Ascending aorta (tissue), 2 donors: ENCODE measurements around the gene DPPA4. TPM values are rescaled to one million over a fixed set of nuclear protein-coding genes. Genes with fewer than 3 reads are reported as not detected.

Source experiments
- DNase-seq, 2 donors: peaks; one replicate each; pipeline ENCODE4 v3.0.0-alpha.2; 2019; ENCODE audit warnings: low spot score in 2 of 2
- H3K27ac ChIP-seq, 2 donors: fragments of 200-600 bp; sonication (generic); one replicate each; pipeline ENCODE4 v1.5.1; 2016 to 2017; ENCODE audit warnings: mild to moderate bottlenecking in 1 of 2
- H3K27me3 ChIP-seq: fragments of 200-600 bp; sonication (generic); one replicate; pipeline ENCODE4 v1.5.1; 2017
- H3K36me3 ChIP-seq, 2 donors: fragments of 200-600 bp; sonication (generic); one replicate each; pipeline ENCODE4 v1.5.1; 2016
- H3K4me1 ChIP-seq, 2 donors: fragments of 200-600 bp; sonication (generic); one replicate each; pipeline ENCODE4 v1.5.1; 2016 to 2017; ENCODE audit warnings: mild to moderate bottlenecking in 1 of 2
- H3K4me3 ChIP-seq, 2 donors: fragments of 200-600 bp; sonication (generic); one replicate each; pipeline ENCODE4 v1.5.1; 2016 to 2017; ENCODE audit warnings: mild to moderate bottlenecking in 1 of 2
- H3K9me3 ChIP-seq, 2 donors: fragments of 200-600 bp; sonication (generic); one replicate each; pipeline ENCODE4 v1.5.1; 2016
- CTCF ChIP-seq, 3 experiments: fragments of 200-600 bp in 2 of 3; fragments of 450-650 bp in 1 of 3; sonication (generic) in 2 of 3; IDR thresholded peaks; one replicate each; pipeline ENCODE4 v1.5.1; 2016 to 2019; ENCODE audit warnings: antibody characterized with exemption in 3 of 3, mild to moderate bottlenecking in 1 of 3, moderate library complexity in 1 of 3
- intact Hi-C: fragments of 100-400 bp; cut with DNase I; formaldehyde crosslinking; loops from one replicate; pipeline ENCODE4 v1.15.1; 2023
- total RNA-seq: library from RNA; depleted of rRNA; stranded (reverse); fragments of >200 nt; gene quantifications from one replicate; pipeline ENCODE4 v1.1.0, GENCODE V29; 2016

Gene DPPA4
- total RNA-seq, 1 donor from 2014 or later: not detected

- H3K4me3 ChIP-seq: no peak within 1 kb of the TSS
- H3K27ac ChIP-seq: no peak within 1 kb of the TSS
- intact Hi-C loops: no loop called here
- no peaks in the 10 kb centered on the region for H3K36me3 ChIP-seq
- no peak for DNase-seq
- no peaks in the 10 kb centered on the region for H3K4me1 ChIP-seq
- no peak for TF ChIP-seq CTCF (IDR thresholded peaks at IDR 0.05)
- H3K27me3 ChIP-seq: no peaks in the 10 kb centered on the region
- H3K9me3 ChIP-seq: no peaks in the 10 kb centered on the region
Measured at GRCh38 chr3:109316162-109316730, 21.1 kb downstream of the DPPA4 start, which contains the start of gene DPPA2. TSS of gene DPPA2 (minus strand) at chr3:109316517. CDS start at chr3:109314542, 1,975 bp downstream.

DNA sequence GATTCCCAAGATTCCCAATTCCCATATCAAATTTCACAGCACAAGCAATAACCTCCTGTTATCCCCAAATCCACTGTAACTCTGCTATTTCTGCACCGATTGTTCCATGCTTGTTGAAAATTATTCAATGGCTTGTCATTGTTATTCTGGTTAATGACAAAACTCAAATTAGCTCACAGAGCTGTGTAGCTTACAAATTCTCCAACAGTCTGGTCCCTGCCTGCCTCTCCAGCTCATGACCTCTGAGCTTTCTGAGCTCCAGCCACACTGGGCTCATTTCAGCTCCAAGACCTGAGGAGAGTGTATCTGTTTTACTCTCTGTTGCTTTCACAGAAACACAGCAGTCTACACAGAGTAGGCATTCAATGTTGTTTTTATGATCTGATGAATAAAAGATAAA, 24.3 kb downstream of the DPPA4 start:
- no peak for TF ChIP-seq CTCF (IDR thresholded peaks at IDR 0.05)
- H3K4me1 ChIP-seq: no peaks in the 10 kb centered on the region
- intact Hi-C loops: no loop called here
- H3K9me3 ChIP-seq: no peaks in the 10 kb centered on the region
- DNase-seq: no peak
- no peaks in the 10 kb centered on the region for H3K36me3 ChIP-seq
- no peaks in the 10 kb centered on the region for H3K27me3 ChIP-seq
- H3K27ac ChIP-seq: no peak overlapping the region
- H3K4me3 ChIP-seq: no peak overlapping the region

- no peaks in the 10 kb centered on the region for H3K9me3 ChIP-seq
- TF ChIP-seq CTCF (IDR thresholded peaks at IDR 0.05): no peak
- intact Hi-C loops: no loop called here
- no peak overlapping the region for H3K27ac ChIP-seq
- no peaks in the 10 kb centered on the region for H3K4me1 ChIP-seq
- no peaks in the 10 kb centered on the region for H3K36me3 ChIP-seq
- H3K4me3 ChIP-seq: no peak overlapping the region
- no peaks in the 10 kb centered on the region for H3K27me3 ChIP-seq
- DNase-seq: no peak
Measured at GRCh38 chr3:109297496-109297895, 39.9 kb downstream of the DPPA4 start.

GRCh38 chr3:109284071-109284470, 53.3 kb downstream of the DPPA4 start:
- Histone ChIP-seq H3K4me3 (no peak overlapping the region), H3K36me3 (no peaks in the 10 kb centered on the region), H3K9me3 (no peaks in the 10 kb centered on the region), H3K27me3 (no peaks in the 10 kb centered on the region), H3K27ac (no peak overlapping the region), H3K4me1 (no peaks in the 10 kb centered on the region)
- no peak for TF ChIP-seq CTCF (IDR thresholded peaks at IDR 0.05)
- intact Hi-C loops: no loop called here
- DNase-seq: no peak

DNA sequence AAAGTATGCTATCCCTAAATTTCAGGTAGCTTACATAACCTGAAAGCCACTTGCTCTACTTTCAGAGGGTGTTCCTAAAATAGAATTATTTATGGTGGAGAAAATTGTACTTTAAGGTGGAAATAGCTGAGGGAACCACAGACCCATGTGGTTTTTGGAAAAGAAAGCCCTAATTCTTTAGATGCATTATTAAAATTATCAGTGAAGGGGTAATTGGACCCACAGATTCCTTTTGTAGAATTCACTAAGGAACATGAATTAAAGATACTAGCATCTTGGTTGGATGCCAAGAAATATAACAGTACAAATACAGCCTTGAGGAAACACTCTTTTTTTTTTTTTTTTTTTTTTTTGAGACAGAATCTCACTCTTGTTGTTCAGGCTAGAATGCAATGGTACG, 58.8 kb downstream of the DPPA4 start:
- no peak overlapping the region for H3K4me3 ChIP-seq
- TF ChIP-seq CTCF (IDR thresholded peaks at IDR 0.05): no peak
- DNase-seq: no peak
- no peak overlapping the region for H3K27ac ChIP-seq
- no peaks in the 10 kb centered on the region for H3K36me3 ChIP-seq
- H3K4me1 ChIP-seq: no peaks in the 10 kb centered on the region
- intact Hi-C loops: no loop called here
- no peaks in the 10 kb centered on the region for H3K9me3 ChIP-seq
- no peaks in the 10 kb centered on the region for H3K27me3 ChIP-seq

- Histone ChIP-seq H3K36me3 (no peaks in the 10 kb centered on the region), H3K4me1 (no peaks in the 10 kb centered on the region), H3K4me3 (no peak overlapping the region), H3K27ac (no peak overlapping the region), H3K27me3 (no peaks in the 10 kb centered on the region), H3K9me3 (no peaks in the 10 kb centered on the region)
- intact Hi-C loops: no loop called here
- TF ChIP-seq CTCF (IDR thresholded peaks at IDR 0.05): no peak
- no peak for DNase-seq
Measured at GRCh38 chr3:109278141-109278540, 59.2 kb downstream of the DPPA4 start.
